Natural killer cell (primary cell): ENCODE data around the gene FNTB. TPM values are rescaled to one million over a fixed set of nuclear protein-coding genes. Genes with fewer than 3 reads are reported as not detected.

ENCODE experiments used
- ATAC-seq, 3 donors: fragments of 150-1000 bp in 2 of 3; fragments of 200-7000 bp in 1 of 3; cut with Tn5 transposase; 1 replicate in 1 of 3; 2 replicates in 2 of 3; pipeline ENCODE4 v1.10.0; 2021; ENCODE audit warnings: mild to moderate bottlenecking in 2 of 3, moderate library complexity in 2 of 3
- DNase-seq, 2 donors: peaks; one replicate each; pipeline versions ENCODE4 v3.0.0 to v3.0.0-alpha.2; 2013 to 2021; ENCODE audit warnings: mixed read lengths in 1 of 2
- H3K27ac ChIP-seq: one replicate; pipeline ENCODE4 v1.5.1; 2013; ENCODE audit warnings: mild to moderate bottlenecking, low read length
- H3K27me3 ChIP-seq: one replicate; pipeline ENCODE4 v1.6.1; 2013; ENCODE audit warnings: low read length; ENCODE audit not compliant: control insufficient read depth, insufficient read depth
- H3K36me3 ChIP-seq: one replicate; pipeline ENCODE4 v1.6.1; 2013; ENCODE audit warnings: low read length; ENCODE audit not compliant: control insufficient read depth, insufficient read depth
- H3K4me1 ChIP-seq: one replicate; pipeline ENCODE4 v1.6.1; 2013; ENCODE audit warnings: low read length; ENCODE audit not compliant: control insufficient read depth, insufficient read depth
- H3K4me3 ChIP-seq: one replicate; pipeline ENCODE4 v1.5.1; 2013; ENCODE audit warnings: low read length
- H3K9me3 ChIP-seq: one replicate; pipeline ENCODE4 v1.6.1; 2013; ENCODE audit warnings: low read length; ENCODE audit not compliant: control insufficient read depth, insufficient read depth
- H3K27ac Mint-ChIP-seq, 2 donors: one replicate each; pipeline ENCODE4 v1.8.0; 2022; ENCODE audit warnings: mild to moderate bottlenecking in 2 of 2, mixed read lengths in 2 of 2, moderate library complexity in 1 of 2
- H3K27me3 Mint-ChIP-seq, 2 donors: one replicate each; pipeline ENCODE4 v1.8.0; 2022; ENCODE audit warnings: low read depth in 2 of 2, mixed read lengths in 2 of 2
- H3K36me3 Mint-ChIP-seq: one replicate; pipeline ENCODE4 v1.8.0; 2022; ENCODE audit warnings: mixed read lengths
- H3K4me1 Mint-ChIP-seq, 2 donors: one replicate each; pipeline ENCODE4 v1.8.0; 2022; ENCODE audit warnings: mixed read lengths in 2 of 2
- H3K4me3 Mint-ChIP-seq: one replicate; pipeline ENCODE4 v1.8.0; 2022; ENCODE audit warnings: mild to moderate bottlenecking, moderate library complexity, mixed read lengths
- H3K9me3 Mint-ChIP-seq, 2 donors: one replicate each; pipeline ENCODE4 v1.8.0; 2022; ENCODE audit warnings: mixed read lengths in 2 of 2
- WGBS: methylation state at CpG from one replicate; pipeline ENCODE4 v1.1.7; 2013; ENCODE audit warnings: missing lambda C conversion rate; ENCODE audit not compliant: insufficient coverage; 5-methylcytosine and 5-hydroxymethylcytosine counted together
- intact Hi-C: fragments of 100-400 bp; cut with micrococcal nuclease; formaldehyde crosslinking; loops from one replicate; pipeline ENCODE4 v1.14.2; 2022
- total RNA-seq, 4 donors: library from RNA; stranded (reverse); fragments of 120-200 nt in 1 of 4; gene quantifications; one replicate each; pipeline versions ENCODE4 v1.2.3 to v1.2.4, GENCODE V29; 2013 to 2022
- TF ChIP-seq, protein P1 (sequence below): fragments of 200-600 bp; IDR thresholded peaks from one replicate; pipeline ENCODE4 v1.8.0; 2022; ENCODE audit warnings: antibody characterized with exemption

Gene FNTB, protein sequence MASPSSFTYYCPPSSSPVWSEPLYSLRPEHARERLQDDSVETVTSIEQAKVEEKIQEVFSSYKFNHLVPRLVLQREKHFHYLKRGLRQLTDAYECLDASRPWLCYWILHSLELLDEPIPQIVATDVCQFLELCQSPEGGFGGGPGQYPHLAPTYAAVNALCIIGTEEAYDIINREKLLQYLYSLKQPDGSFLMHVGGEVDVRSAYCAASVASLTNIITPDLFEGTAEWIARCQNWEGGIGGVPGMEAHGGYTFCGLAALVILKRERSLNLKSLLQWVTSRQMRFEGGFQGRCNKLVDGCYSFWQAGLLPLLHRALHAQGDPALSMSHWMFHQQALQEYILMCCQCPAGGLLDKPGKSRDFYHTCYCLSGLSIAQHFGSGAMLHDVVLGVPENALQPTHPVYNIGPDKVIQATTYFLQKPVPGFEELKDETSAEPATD
- 1 to 10 TPM; 4.0 to 8.7 (median 8.4) TPM for total RNA-seq
- total RNA-seq (2013) = 4.3 TPM

DNA sequence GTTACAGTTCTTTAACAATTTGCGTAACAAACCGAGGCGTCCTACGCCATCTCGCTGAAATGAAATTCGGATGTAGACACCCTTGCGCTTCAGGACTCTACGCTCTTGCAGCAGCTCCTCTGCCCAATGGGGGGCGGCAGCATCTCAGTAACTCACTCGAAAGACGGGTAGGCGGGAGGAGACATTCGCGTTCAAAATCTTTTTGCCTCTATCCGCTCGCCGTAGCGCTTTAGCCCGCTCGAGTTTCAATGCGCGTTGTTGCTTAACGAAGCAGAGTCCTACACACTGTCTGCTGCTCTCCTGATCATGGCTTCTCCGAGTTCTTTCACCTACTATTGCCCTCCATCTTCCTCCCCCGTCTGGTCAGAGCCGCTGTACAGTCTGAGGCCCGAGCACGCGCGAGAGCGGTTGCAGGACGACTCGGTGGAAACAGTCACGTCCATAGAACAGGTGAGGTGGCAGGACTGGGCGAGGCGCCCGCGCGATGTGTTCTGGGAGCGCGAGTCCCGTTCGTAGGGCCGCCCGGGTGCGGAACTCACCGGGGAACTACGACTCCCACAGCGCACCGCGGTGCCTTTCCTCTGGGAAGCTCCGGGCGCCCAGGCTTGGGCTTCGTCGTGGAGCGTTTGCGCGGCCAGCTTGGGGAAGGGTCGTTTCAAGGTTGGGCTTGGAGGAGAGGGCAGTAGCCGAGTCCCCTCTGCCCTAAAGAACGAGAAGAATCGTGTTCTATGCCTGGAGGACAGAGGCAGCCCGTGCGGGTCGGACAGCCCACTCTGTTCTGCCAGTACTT lies at the start of gene FNTB:
Gene FNTB (plus strand): TSS at position 248 of the 790 bp plus-strand sequence. CDS start 59 bp downstream, at position 307.
- no peaks in the 10 kb centered on the region for H3K27me3 ChIP-seq
- TF ChIP-seq, protein P1, sequence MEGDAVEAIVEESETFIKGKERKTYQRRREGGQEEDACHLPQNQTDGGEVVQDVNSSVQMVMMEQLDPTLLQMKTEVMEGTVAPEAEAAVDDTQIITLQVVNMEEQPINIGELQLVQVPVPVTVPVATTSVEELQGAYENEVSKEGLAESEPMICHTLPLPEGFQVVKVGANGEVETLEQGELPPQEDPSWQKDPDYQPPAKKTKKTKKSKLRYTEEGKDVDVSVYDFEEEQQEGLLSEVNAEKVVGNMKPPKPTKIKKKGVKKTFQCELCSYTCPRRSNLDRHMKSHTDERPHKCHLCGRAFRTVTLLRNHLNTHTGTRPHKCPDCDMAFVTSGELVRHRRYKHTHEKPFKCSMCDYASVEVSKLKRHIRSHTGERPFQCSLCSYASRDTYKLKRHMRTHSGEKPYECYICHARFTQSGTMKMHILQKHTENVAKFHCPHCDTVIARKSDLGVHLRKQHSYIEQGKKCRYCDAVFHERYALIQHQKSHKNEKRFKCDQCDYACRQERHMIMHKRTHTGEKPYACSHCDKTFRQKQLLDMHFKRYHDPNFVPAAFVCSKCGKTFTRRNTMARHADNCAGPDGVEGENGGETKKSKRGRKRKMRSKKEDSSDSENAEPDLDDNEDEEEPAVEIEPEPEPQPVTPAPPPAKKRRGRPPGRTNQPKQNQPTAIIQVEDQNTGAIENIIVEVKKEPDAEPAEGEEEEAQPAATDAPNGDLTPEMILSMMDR = peak; percentile 66
- H3K4me3 ChIP-seq = peak within 1 kb of the TSS; percentile 79
- no peaks in the 10 kb centered on the region for H3K9me3 ChIP-seq
- ATAC-seq (peak; percentile 90 to 96 (median 92)), DNase-seq (peak; percentile 86 to 97)
- intact Hi-C loops = loop anchor here (1.0 to 10.0 kb wide), 6 partner anchors 72 to 1088 kb away; partner anchors contain the start of genes FUT8 and MAX
- no peaks in the 10 kb centered on the region for H3K36me3 ChIP-seq
- H3K4me1 ChIP-seq = peaks cover 27% of the 10 kb centered on the region
- H3K9me3 Mint-ChIP-seq = no peaks in the 10 kb centered on the region
- H3K36me3 Mint-ChIP-seq = no peaks in the 10 kb centered on the region
- H3K27ac Mint-ChIP-seq = peak within 1 kb of the TSS; percentile 97 to 98
- peaks cover 40 to 42% of the 10 kb centered on the region in 2 donors for H3K4me1 Mint-ChIP-seq
- peaks cover 16 to 25% of the 10 kb centered on the region in 2 donors for H3K27me3 Mint-ChIP-seq
- WGBS = under 1% methylated on average over 65 of the region's 65 CpGs
- peak within 1 kb of the TSS; percentile 99 for H3K4me3 Mint-ChIP-seq
- H3K27ac ChIP-seq = peak within 1 kb of the TSS; percentile 60

DNA sequence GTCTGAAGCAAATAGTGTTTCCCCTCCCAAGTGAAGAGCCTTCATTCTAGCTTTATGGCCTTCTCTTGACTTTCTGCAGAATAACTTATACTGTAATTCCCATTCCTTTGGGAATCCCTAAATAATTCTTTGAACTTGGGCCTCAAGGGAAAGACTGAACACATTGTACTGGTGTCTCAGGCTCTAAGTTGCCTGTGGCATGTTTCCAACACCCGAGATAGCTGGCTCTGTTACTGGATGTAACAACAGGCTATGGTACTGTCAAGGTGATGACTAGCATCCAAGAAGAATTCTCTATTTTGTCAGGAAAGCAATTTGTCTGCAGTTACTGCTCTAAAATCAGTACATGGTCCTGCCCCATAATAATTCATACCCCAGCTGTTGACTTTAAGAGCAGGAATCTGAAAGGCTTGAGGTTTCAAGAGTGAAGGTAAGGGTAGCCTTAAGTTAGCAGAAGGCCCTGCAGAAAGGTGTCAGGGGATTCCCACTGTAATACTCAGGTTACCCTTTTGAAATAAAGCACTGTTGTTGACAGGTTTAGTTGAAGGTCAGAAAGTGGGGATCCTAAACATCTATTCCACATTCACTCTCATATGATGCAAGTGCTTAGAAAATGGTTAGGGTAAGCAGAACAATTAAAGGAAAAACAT lies 49.4 kb upstream of the FNTB start:
- H3K27me3 Mint-ChIP-seq = no peaks in the 10 kb centered on the region
- Histone ChIP-seq H3K9me3 (no peaks in the 10 kb centered on the region), H3K36me3 (peaks cover 33% of the 10 kb centered on the region), H3K4me1 (no peaks in the 10 kb centered on the region), H3K27ac (no peak overlapping the region), H3K4me3 (no peak overlapping the region), H3K27me3 (no peaks in the 10 kb centered on the region)
- H3K36me3 Mint-ChIP-seq = no peaks in the 10 kb centered on the region
- 84% methylated on average over 1 of the region's 1 CpG for WGBS
- no peak overlapping the region for H3K4me3 Mint-ChIP-seq
- DNase-seq = no peak
- H3K27ac Mint-ChIP-seq = peak overlapping the region; percentile 74 to 88
- H3K4me1 Mint-ChIP-seq = peaks cover 34 to 54% of the 10 kb centered on the region in 2 donors
- intact Hi-C loops = no loop called here
- no peak for ATAC-seq
- TF ChIP-seq, protein P1 = no peak
- H3K9me3 Mint-ChIP-seq = no peaks in the 10 kb centered on the region

DNA sequence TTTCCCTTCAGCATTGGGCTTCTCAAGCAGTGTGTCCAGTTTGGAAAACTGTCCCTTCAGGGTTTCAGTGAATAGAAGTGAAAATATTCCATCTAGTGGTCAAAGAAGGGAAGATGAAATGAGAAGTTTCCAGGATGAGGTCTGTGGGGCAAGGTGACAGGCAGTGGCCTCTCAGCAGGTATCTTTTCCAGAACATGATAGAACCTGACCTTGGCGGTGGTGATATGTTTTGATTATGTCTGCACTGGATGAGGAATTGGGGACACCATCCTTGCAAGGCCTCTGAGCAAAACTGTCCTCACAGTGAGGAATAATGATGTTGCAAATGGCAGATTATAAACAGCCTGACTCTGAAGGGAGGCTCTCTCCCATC lies 48.9 kb upstream of the FNTB start:
- DNase-seq = no peak
- H3K9me3 Mint-ChIP-seq = no peaks in the 10 kb centered on the region
- no peak overlapping the region for H3K4me3 ChIP-seq
- WGBS = 95% methylated on average over 1 of the region's 1 CpG
- peaks cover 28% of the 10 kb centered on the region for H3K36me3 ChIP-seq
- H3K27ac Mint-ChIP-seq = peak overlapping the region; percentile 74 to 88
- no peaks in the 10 kb centered on the region for H3K4me1 ChIP-seq
- no peak overlapping the region for H3K27ac ChIP-seq
- H3K27me3 ChIP-seq = no peaks in the 10 kb centered on the region
- intact Hi-C loops = no loop called here
- H3K4me3 Mint-ChIP-seq = no peak overlapping the region
- H3K4me1 Mint-ChIP-seq = peaks cover 35 to 59% of the 10 kb centered on the region in 2 donors
- H3K27me3 Mint-ChIP-seq = no peaks in the 10 kb centered on the region
- ATAC-seq = no peak
- no peaks in the 10 kb centered on the region for H3K9me3 ChIP-seq
- TF ChIP-seq, protein P1 = no peak
- no peaks in the 10 kb centered on the region for H3K36me3 Mint-ChIP-seq
